Adrenal gland (tissue), 12 donors: ENCODE measurements around the gene ERC2. TPM values are rescaled to one million over a fixed set of nuclear protein-coding genes. Genes with fewer than 3 reads are reported as not detected.

Experiments used
- DNase-seq, 7 donors: peaks; one replicate each; pipeline ENCODE4 v3.0.0-alpha.2; 2019 to 2020
- H3K27ac ChIP-seq, 5 donors: fragments of 200-600 bp; sonication (generic) in 4 of 5; 1 replicate in 3 of 5; 2 replicates in 2 of 5; pipeline versions ENCODE4 v1.5.1 to v1.8.0; 2016 to 2020; ENCODE audit warnings: mild to moderate bottlenecking in 1 of 5
- H3K27me3 ChIP-seq: fragments of 200-600 bp; 2 replicates; pipeline ENCODE4 v1.8.0; 2021
- H3K36me3 ChIP-seq, 2 donors: fragments of 200-600 bp; replicated peaks in 1 of 2; 1 replicate in 1 of 2; 2 replicates in 1 of 2; pipeline versions ENCODE4 v1.5.1 to v1.8.0; 2018 to 2022
- H3K4me1 ChIP-seq, 2 donors: fragments of 200-600 bp; replicated peaks in 1 of 2; 1 replicate in 1 of 2; 2 replicates in 1 of 2; pipeline versions ENCODE4 v1.5.1 to v1.8.0; 2018 to 2021
- H3K4me3 ChIP-seq, 4 donors: fragments of 200-600 bp; sonication (generic) in 3 of 4; one replicate each; pipeline ENCODE4 v1.5.1; 2016 to 2018
- H3K9me3 ChIP-seq, 3 donors: fragments of 200-600 bp; sonication (generic) in 1 of 3; replicated peaks in 1 of 3; 1 replicate in 2 of 3; 2 replicates in 1 of 3; pipeline versions ENCODE4 v1.5.1 to v1.8.0; 2016 to 2021
- POLR2A ChIP-seq, 2 donors: fragments of 450-650 bp; IDR thresholded peaks; one replicate each; pipeline ENCODE4 v1.6.1; 2017; ENCODE audit warnings: antibody characterized with exemption in 2 of 2, mild to moderate bottlenecking in 2 of 2, moderate library complexity in 1 of 2
- WGBS, 4 donors: extraction: QIAGEN DNeasy Blood & Tissue Kit in 2 of 4; methylation state at CpG; one replicate each; pipeline versions ENCODE4 v1.1.5 to v1.1.7; 2013 to 2017; 5-methylcytosine and 5-hydroxymethylcytosine counted together
- intact Hi-C, 2 donors: fragments of 100-400 bp; cut with DNase I; formaldehyde crosslinking; loops; one replicate each; pipeline versions ENCODE4 v1.14.1 to v1.15.0; 2022 to 2023
- polyA plus RNA-seq, 3 donors: library from polyadenylated mRNA; stranded (reverse); fragments of 200-250 nt in 2 of 3; fragments of 350-450 nt in 1 of 3; fragmentation: Illumina TruSeq in 1 of 3; extraction: RNeasy Lipid Tissue Mini Kit (QIAGEN cat#74804) in 1 of 3; gene quantifications; one replicate each; pipeline ENCODE4 v1.2.3, GENCODE V29; 2013 to 2014
- total RNA-seq, 9 donors: library from RNA; depleted of rRNA in 4 of 9; stranded (reverse); fragments of >200 nt in 4 of 9; fragments of 120-200 nt in 1 of 9; fragmentation: NEBNext Ultra II Directional in 1 of 9; extraction: Animal tissue kit (Norgen Biotek cat#: 25700) in 1 of 9; gene quantifications; one replicate each; pipeline versions ENCODE4 v1.1.0 to v1.2.4, GENCODE V29; 2013 to 2023
- TF ChIP-seq, protein P1 (sequence below), 6 experiments: fragments of 450-650 bp in 4 of 6; fragments of 200-600 bp in 2 of 6; sonication (generic) in 1 of 6; IDR thresholded peaks; 1 replicate in 5 of 6; 2 replicates in 1 of 6; pipeline versions ENCODE4 v1.5.1 to v1.8.0; 2016 to 2021; ENCODE audit warnings: antibody characterized with exemption in 6 of 6, mild to moderate bottlenecking in 2 of 6, moderate library complexity in 1 of 6
- donor health status: healthy with polysubstance abuse.
- donor health status: Bipolar disorder and iron deficiency.
- donor health status: DM: yes; HTN: yes; CAD: no.
- donor health status: DM: no; HTN: no; CAD: no.
- donor health status: DM: no; HTN: no; CAD: no.
- donor health status: DM: yes; HTN: yes; CAD: no.

ERC2 gene
- total and polyA plus RNA-seq, 12 donors = 0.47 to 5.8 (median 1.5) TPM

DNA sequence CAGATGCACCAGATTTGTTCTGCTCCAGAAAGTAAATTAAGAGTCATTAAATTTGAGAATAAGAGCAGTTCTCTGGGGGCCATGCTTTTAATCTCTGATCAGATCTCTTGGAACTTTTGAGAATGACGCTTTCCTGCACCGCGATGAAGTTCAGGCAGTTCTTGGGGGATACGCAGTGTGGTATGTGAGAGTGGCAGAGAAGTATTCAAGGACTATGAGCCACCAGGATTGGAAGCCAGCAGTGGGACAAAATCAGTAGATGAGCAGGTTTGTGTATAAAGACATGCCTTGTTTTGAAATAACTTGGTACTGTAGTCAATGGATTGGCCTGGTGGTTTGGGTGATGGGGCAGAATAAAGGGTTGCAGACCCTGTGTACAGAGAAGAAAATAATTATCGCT is 483.6 kb downstream of the ERC2 start:
- Histone ChIP-seq H3K9me3 (no peaks in the 10 kb centered on the region), H3K36me3 (no peaks in the 10 kb centered on the region), H3K27ac (no peak overlapping the region), H3K27me3 (no peaks in the 10 kb centered on the region), H3K4me1 (no peaks in the 10 kb centered on the region), H3K4me3 (no peak overlapping the region)
- DNase-seq = no peak
- TF ChIP-seq, protein P1, sequence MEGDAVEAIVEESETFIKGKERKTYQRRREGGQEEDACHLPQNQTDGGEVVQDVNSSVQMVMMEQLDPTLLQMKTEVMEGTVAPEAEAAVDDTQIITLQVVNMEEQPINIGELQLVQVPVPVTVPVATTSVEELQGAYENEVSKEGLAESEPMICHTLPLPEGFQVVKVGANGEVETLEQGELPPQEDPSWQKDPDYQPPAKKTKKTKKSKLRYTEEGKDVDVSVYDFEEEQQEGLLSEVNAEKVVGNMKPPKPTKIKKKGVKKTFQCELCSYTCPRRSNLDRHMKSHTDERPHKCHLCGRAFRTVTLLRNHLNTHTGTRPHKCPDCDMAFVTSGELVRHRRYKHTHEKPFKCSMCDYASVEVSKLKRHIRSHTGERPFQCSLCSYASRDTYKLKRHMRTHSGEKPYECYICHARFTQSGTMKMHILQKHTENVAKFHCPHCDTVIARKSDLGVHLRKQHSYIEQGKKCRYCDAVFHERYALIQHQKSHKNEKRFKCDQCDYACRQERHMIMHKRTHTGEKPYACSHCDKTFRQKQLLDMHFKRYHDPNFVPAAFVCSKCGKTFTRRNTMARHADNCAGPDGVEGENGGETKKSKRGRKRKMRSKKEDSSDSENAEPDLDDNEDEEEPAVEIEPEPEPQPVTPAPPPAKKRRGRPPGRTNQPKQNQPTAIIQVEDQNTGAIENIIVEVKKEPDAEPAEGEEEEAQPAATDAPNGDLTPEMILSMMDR (IDR thresholded peaks at IDR 0.05) = no peak
- no peak for TF ChIP-seq POLR2A (IDR thresholded peaks at IDR 0.05)
- intact Hi-C loops = no loop called here
- 86 to 95% (median 88%) methylated on average over 5 of the region's 5 CpGs for WGBS, 4 donors

DNA sequence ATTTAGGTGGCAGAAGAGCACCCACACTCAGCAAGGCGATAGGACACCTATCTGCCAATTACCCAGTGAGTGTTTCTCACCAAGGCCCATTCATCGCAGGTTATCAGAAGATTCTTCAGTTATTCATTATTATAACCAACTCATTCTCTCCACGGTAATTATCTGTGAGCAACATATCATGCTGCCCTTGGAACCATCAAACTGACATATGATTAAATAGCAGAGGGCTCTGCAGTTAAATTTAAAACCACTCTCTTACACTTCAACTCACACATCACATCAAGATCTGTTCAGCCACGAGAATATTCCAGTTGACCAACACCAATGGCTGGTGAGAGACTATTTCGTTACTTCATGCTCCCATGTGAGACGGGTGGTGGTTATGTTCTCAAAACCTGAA is 489.3 kb downstream of the ERC2 start:
- Histone ChIP-seq H3K27ac (no peak overlapping the region), H3K4me1 (no peaks in the 10 kb centered on the region), H3K27me3 (no peaks in the 10 kb centered on the region), H3K4me3 (no peak overlapping the region), H3K9me3 (no peaks in the 10 kb centered on the region), H3K36me3 (no peaks in the 10 kb centered on the region)
- DNase-seq = no peak
- TF ChIP-seq POLR2A (IDR thresholded peaks at IDR 0.05) = no peak
- TF ChIP-seq, protein P1 (IDR thresholded peaks at IDR 0.05) = no peak
- WGBS, 4 donors = 80 to 90% (median 82%) methylated on average over 6 of the region's 6 CpGs
- intact Hi-C loops = no loop called here

DNA sequence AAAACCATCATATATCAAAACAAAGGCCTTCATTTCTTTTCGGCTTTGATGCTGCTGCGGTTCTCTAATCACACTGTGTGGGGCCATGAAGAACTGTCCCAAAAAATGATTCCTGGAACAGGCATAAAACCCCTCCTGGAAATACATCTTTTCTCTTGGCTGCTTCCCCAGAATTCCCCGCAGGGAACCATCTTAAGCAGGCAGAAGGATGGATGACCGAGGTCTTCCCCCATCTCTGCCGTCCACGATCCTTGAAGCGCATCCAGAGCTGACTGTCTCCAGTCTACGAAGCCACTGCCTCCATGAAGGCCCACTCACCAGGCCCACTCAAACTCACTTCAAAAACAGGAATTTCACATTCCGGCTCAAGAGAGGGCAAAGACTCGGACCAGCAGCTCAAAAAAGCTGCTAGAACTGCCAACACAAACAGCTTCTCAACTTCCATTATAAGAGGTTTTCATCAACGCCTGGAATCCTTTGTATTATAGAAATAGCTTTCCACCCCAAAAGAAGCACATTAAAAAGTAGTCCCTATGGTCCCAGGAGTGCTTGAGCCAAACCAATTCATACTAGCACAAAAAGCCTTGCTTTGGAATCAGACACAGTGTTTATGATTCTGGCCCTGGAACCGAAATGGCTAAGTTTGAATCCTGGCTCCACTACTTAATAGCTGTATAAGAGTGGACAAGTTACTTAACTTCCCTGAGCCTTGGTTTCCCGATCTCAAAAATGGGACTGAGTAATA is 493.7 kb downstream of the ERC2 start:
- Histone ChIP-seq H3K4me1 (no peaks in the 10 kb centered on the region), H3K36me3 (no peaks in the 10 kb centered on the region), H3K27me3 (no peaks in the 10 kb centered on the region), H3K4me3 (no peak overlapping the region), H3K9me3 (no peaks in the 10 kb centered on the region), H3K27ac (no peak overlapping the region)
- TF ChIP-seq, protein P1 (IDR thresholded peaks at IDR 0.05) = no peak
- 76 to 92% (median 85%) methylated on average over 12 to 13 of the region's 13 CpGs for WGBS, 4 donors
- intact Hi-C loops = no loop called here
- DNase-seq = no peak

DNA sequence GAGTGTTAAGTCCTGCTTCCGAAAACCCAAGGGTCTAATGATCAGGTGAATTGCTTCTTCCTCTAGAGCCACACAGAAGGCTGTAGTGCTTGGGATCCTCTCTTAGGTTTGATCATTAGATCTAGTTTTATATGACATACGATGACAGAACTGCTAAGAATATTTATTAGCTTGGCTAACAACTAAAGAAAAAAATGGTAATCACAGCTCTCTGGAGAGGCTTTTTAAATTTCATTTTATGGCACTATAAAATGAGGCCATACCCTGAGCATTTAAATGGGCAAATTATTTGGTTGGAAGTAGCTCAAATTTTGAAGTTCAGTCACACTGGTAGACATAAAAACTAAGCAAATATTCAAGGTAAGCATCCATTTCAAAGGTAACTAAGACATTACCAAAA is 498.6 kb downstream of the ERC2 start:
- no peak overlapping the region for H3K4me3 ChIP-seq
- no peak for DNase-seq
- H3K27me3 ChIP-seq = no peaks in the 10 kb centered on the region
- TF ChIP-seq POLR2A (IDR thresholded peaks at IDR 0.05) = no peak
- TF ChIP-seq, protein P1 (IDR thresholded peaks at IDR 0.05) = no peak
- no peaks in the 10 kb centered on the region for H3K4me1 ChIP-seq
- H3K9me3 ChIP-seq = no peaks in the 10 kb centered on the region
- H3K27ac ChIP-seq = no peak overlapping the region
- intact Hi-C loops = no loop called here
- no peaks in the 10 kb centered on the region for H3K36me3 ChIP-seq
- 74 to 89% (median 85%) methylated on average over 2 of the region's 2 CpGs for whole genome bisulfite sequencing, 4 donors
